ENCODE results near the gene IRS1. TPM values are rescaled to one million over a fixed set of nuclear protein-coding genes. Genes with fewer than 3 reads are reported as not detected.
A peak's percentile ranks its signal among the peaks of the same experiment; 100 is the strongest.

The IRS1 gene
- total RNA-seq, 4 donors from 2014 or later, result 6.2 to 20.9 (median 12.8) TPM

DNA sequence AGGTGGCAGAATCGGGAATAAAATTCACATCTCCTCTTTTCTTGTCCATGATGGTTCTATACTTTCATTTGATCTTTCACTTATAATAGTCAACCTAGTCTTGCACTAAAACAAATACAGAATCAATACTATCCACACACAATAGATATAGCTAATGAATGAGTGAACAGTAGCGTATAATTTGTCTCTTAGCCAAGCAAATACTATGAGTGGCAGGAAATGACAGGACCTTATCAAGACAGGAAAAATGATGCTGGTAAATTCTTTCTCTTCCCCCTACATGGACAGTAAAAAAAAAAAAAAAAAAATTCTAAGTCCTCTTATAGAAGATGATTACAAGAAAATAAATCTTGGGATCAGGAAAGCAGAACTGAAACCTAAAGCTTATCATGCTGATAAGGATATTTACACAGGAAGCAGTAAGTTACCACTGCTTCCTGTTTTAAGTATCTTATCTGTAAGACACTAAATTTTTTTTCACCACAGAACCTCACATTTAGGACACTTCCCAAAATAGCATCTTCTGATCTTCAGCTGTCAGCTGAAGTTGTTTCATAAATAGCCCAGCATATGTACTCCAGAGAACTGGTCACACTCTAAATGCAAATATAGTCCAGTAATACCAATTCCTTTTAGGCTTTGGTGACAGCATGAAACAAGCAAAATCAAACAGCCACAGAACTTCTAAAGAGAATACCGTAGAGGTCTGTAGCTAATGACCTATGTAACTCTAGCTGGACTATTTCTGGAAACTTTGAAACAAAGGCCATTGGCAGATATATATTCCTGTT, 27.0 kb downstream of the IRS1 start:
- Histone ChIP-seq H3K9me3 (peaks cover 0 to 7% of the 10 kb centered on the region in 2 donors), H3K27ac (peak overlapping the region; percentile 16 to 60 (median 41)), H3K4me1 (peaks cover 9 to 51% (median 33%) of the 10 kb centered on the region in 4 donors), H3K27me3 (no peaks in the 10 kb centered on the region), H3K36me3 (no peaks in the 10 kb centered on the region), H3K4me3 (peak overlapping the region in 1 of 4 donors; percentile 2)
- no peak for TF ChIP-seq POLR2A (IDR thresholded peaks at IDR 0.05)
- TF ChIP-seq, protein P1, sequence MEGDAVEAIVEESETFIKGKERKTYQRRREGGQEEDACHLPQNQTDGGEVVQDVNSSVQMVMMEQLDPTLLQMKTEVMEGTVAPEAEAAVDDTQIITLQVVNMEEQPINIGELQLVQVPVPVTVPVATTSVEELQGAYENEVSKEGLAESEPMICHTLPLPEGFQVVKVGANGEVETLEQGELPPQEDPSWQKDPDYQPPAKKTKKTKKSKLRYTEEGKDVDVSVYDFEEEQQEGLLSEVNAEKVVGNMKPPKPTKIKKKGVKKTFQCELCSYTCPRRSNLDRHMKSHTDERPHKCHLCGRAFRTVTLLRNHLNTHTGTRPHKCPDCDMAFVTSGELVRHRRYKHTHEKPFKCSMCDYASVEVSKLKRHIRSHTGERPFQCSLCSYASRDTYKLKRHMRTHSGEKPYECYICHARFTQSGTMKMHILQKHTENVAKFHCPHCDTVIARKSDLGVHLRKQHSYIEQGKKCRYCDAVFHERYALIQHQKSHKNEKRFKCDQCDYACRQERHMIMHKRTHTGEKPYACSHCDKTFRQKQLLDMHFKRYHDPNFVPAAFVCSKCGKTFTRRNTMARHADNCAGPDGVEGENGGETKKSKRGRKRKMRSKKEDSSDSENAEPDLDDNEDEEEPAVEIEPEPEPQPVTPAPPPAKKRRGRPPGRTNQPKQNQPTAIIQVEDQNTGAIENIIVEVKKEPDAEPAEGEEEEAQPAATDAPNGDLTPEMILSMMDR (IDR thresholded peaks at IDR 0.05), result no peak
- intact Hi-C loops (cut with DNase I; ENCODE audit: low total_unique reads) (no loop called here), in situ Hi-C loops (cut with MboI; ENCODE audit: low pct_ligation_motif_present in 1 of 4, low pct_unique_long_range_greater_than_20kb in 1 of 4, low sequenced_read_pairs in 3 of 4) (no loop called here)
- WGBS, 2 donors (ENCODE audit: low coverage in 1 of 2), result 17 to 23% methylated on average over 3 of the region's 3 CpGs
- no peak for DNase-seq

DNA sequence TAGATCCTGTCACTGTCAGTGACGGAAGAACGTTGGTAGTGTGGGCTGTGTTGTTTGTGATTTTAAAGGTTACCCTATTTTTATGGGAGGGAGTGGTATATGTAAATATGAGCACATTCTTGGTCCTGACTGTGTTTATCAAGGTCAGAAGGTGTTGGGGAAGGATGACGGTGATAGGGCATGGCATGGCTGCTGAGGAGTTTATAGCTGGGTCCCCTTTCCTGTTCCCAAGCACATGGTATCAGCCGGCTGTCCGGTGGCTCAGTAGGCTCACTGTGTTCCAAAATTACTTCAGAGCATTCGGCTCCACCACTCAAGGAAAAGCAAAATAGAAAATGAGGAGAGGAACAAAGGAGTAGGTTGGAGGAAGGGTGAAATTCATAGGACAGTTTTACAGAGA, 28.6 kb downstream of the IRS1 start:
- in situ Hi-C loops (cut with MboI; ENCODE audit: low pct_ligation_motif_present in 1 of 4, low pct_unique_long_range_greater_than_20kb in 1 of 4, low sequenced_read_pairs in 3 of 4), result no loop called here
- Histone ChIP-seq H3K27ac (peak overlapping the region; percentile 15 to 60 (median 34)), H3K36me3 (no peaks in the 10 kb centered on the region), H3K4me3 (no peak overlapping the region), H3K27me3 (no peaks in the 10 kb centered on the region), H3K4me1 (peaks cover 9 to 51% (median 33%) of the 10 kb centered on the region in 4 donors), H3K9me3 (peaks cover 0 to 7% of the 10 kb centered on the region in 2 donors)
- intact Hi-C loops (cut with DNase I; ENCODE audit: low total_unique reads), result no loop called here
- 32 to 41% methylated on average over 5 to 6 of the region's 6 CpGs for WGBS, 2 donors (ENCODE audit: low coverage in 1 of 2)
- DNase-seq, result peak; percentile 54
- TF ChIP-seq EP300 (IDR thresholded peaks at IDR 0.05; ENCODE audit: low read depth) (no peak), POLR2AphosphoS5 (IDR thresholded peaks at IDR 0.05) (peak in 2 of 3 donors; percentile 4 to 56), POLR2A (IDR thresholded peaks at IDR 0.05) (peak; percentile 14)
- TF ChIP-seq, protein P1 (IDR thresholded peaks at IDR 0.05), result no peak

DNA sequence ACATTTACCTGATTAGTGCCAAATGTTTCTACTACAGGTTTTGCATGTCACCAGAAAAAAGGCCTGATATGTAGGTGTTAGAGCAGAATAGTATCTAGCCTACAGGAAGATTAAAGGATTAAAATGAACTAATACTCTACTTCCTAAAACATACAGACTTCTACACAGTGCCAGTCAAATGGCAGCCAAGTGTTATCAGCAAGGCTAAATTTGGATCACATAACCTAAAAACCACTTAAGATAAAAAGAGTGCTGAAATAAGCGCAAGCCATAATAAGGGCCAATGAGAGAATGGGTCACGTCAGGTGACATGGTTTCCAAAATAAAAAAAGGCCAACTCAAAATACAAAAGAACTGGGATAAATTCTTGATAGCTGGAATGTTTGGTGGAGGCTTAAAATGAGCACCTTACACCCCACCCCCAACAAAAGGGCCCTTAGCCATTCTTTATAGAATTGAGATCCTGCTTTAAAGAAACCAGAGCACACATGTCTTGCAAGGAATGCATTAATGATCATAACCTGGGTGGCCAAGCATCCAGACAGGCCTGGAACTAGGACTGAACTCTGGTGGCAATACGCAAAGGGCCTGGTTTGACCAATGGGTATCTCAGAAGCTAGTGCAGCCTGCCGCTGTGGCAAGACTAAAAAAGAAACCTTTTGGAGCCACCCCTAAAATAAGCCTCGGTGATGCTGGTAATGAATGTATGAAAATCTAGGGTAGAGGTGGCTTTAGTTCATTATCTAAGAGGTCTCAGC, 32.4 kb downstream of the IRS1 start:
- TF ChIP-seq POLR2A (IDR thresholded peaks at IDR 0.05), result no peak
- no peak for TF ChIP-seq EP300 (IDR thresholded peaks at IDR 0.05; ENCODE audit: low read depth)
- TF ChIP-seq POLR2AphosphoS5 (IDR thresholded peaks at IDR 0.05), result peak in 1 of 3 donors; percentile 27
- no peak overlapping the region for H3K4me3 ChIP-seq
- H3K36me3 ChIP-seq, result no peaks in the 10 kb centered on the region
- WGBS, 2 donors (ENCODE audit: low coverage in 1 of 2), result 88 to 100% methylated on average over 1 to 5 of the region's 5 CpGs
- intact Hi-C loops (cut with DNase I; ENCODE audit: low total_unique reads), result no loop called here
- H3K27ac ChIP-seq, result peak overlapping the region in 1 of 4 donors; percentile 22
- H3K27me3 ChIP-seq, result no peaks in the 10 kb centered on the region
- in situ Hi-C loops (cut with MboI; ENCODE audit: low pct_ligation_motif_present in 1 of 4, low pct_unique_long_range_greater_than_20kb in 1 of 4, low sequenced_read_pairs in 3 of 4), result no loop called here
- H3K4me1 ChIP-seq, result peaks cover 9 to 24% (median 17%) of the 10 kb centered on the region in 4 donors
- no peaks in the 10 kb centered on the region for H3K9me3 ChIP-seq
- DNase-seq, result no peak

DNA sequence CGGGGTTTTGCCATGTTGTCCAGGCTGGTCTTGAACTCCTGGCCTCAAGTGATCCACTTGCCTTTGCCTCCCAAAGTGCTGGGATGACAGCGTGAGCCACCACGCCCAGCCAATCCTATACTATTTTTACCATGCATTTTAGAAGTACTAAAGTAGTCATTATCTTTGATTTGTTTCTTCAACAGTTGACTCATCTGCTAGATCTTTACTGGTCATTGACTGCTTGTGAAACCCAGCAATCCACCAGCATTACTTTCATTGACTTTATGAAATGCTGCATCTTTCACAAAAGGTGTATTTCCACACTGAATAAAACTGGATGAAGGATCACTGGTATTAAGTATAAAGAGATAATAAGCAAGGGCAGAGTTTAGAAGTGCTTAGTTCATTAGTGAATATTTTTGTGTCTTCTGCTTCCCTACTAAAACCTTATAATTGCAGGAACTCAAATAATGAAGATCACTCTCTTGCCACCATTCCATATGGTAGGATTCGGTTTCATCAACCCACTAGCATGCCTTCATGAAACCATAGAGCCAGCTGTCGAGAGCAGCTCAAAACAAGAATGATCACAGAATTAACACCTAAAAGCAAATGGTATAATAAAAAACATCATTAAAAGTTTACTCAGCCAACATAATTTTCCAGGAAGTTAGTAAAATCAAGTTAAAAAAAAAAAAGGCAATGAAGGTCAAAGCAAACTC, 33.1 kb downstream of the IRS1 start:
- H3K27ac ChIP-seq, result peak overlapping the region in 1 of 4 donors; percentile 22
- H3K27me3 ChIP-seq, result no peaks in the 10 kb centered on the region
- in situ Hi-C loops (cut with MboI; ENCODE audit: low pct_ligation_motif_present in 1 of 4, low pct_unique_long_range_greater_than_20kb in 1 of 4, low sequenced_read_pairs in 3 of 4) (no loop called here), intact Hi-C loops (cut with DNase I; ENCODE audit: low total_unique reads) (no loop called here)
- peaks cover 2 to 16% (median 11%) of the 10 kb centered on the region in 4 donors for H3K4me1 ChIP-seq
- no peaks in the 10 kb centered on the region for H3K9me3 ChIP-seq
- no peak for TF ChIP-seq POLR2AphosphoS5 (IDR thresholded peaks at IDR 0.05)
- TF ChIP-seq, protein P1 (IDR thresholded peaks at IDR 0.05), result no peak
- no peak for TF ChIP-seq EP300 (IDR thresholded peaks at IDR 0.05; ENCODE audit: low read depth)
- no peak for TF ChIP-seq POLR2A (IDR thresholded peaks at IDR 0.05)
- no peak overlapping the region for H3K4me3 ChIP-seq
- no peaks in the 10 kb centered on the region for H3K36me3 ChIP-seq
- no peak for DNase-seq
- WGBS, 2 donors (ENCODE audit: low coverage in 1 of 2), result 93% methylated on average over 5 of the region's 5 CpGs
